Astrocyte (in vitro differentiated cells and primary cell): ENCODE results near the gene CYRIA. TPM values are rescaled to one million over a fixed set of nuclear protein-coding genes. Genes with fewer than 3 reads are reported as not detected.

Source experiments
- DNase-seq: peaks from one replicate; pipeline ENCODE4 v3.0.0-alpha.2; 2010; ENCODE audit warnings: low read depth
- FAIRE-seq: peaks from 2 replicates; lab custom pipeline; 2011; peaks lifted over from hg19 to GRCh38; lab: Jason Lieb, UNC
- H2AFZ ChIP-seq: 2 replicates; pipeline ENCODE4 v1.6.0; 2012; ENCODE audit warnings: low read depth, low read length, inconsistent platforms
- H3K27ac ChIP-seq: 2 replicates; pipeline ENCODE4 v1.5.1; 2011; ENCODE audit warnings: low read depth, low read length, inconsistent platforms
- H3K27me3 ChIP-seq: 2 replicates; pipeline ENCODE4 v1.6.0; 2011; ENCODE audit warnings: low read length, inconsistent platforms; ENCODE audit not compliant: insufficient read depth
- H3K36me3 ChIP-seq: 2 replicates; pipeline ENCODE4 v1.5.1; 2011; ENCODE audit warnings: low read length, inconsistent platforms; ENCODE audit not compliant: insufficient read depth
- H3K4me1 ChIP-seq: 2 replicates; pipeline ENCODE4 v1.5.1; 2011; ENCODE audit warnings: low read length, inconsistent platforms; ENCODE audit not compliant: insufficient read depth
- H3K4me2 ChIP-seq: 2 replicates; pipeline ENCODE4 v1.6.0; 2012; ENCODE audit warnings: low read length, inconsistent platforms
- H3K4me3 ChIP-seq: 2 replicates; pipeline ENCODE4 v1.5.1; 2011; ENCODE audit warnings: low read depth, mild to moderate bottlenecking, low read length, inconsistent platforms; ENCODE audit not compliant: insufficient read depth
- H3K79me2 ChIP-seq: 2 replicates; pipeline ENCODE4 v1.6.0; 2012; ENCODE audit warnings: mild to moderate bottlenecking, low read length, inconsistent platforms; ENCODE audit not compliant: insufficient read depth
- H3K9ac ChIP-seq: 2 replicates; pipeline ENCODE4 v1.6.0; 2012; ENCODE audit warnings: mild to moderate bottlenecking, low read length, inconsistent platforms
- H3K9me3 ChIP-seq: 2 replicates; pipeline ENCODE4 v1.5.1; 2012; ENCODE audit warnings: low read depth, mild to moderate bottlenecking, low read length, inconsistent platforms; ENCODE audit not compliant: insufficient read depth
- H4K20me1 ChIP-seq: 2 replicates; pipeline ENCODE4 v1.6.0; 2012; ENCODE audit warnings: low read length, inconsistent platforms; ENCODE audit not compliant: insufficient read depth
- H3K27ac Mint-ChIP-seq: one replicate; pipeline ENCODE4 v1.8.0; 2021; ENCODE audit warnings: mild to moderate bottlenecking, mixed read lengths; ENCODE audit not compliant: unreplicated experiment
- H3K27me3 Mint-ChIP-seq: one replicate; pipeline ENCODE4 v1.8.0; 2021; ENCODE audit warnings: low read depth, mixed read lengths; ENCODE audit not compliant: unreplicated experiment
- H3K36me3 Mint-ChIP-seq: one replicate; pipeline ENCODE4 v1.8.0; 2021; ENCODE audit warnings: low read depth, mixed read lengths; ENCODE audit not compliant: unreplicated experiment
- H3K4me1 Mint-ChIP-seq: one replicate; pipeline ENCODE4 v1.8.0; 2021; ENCODE audit warnings: low read depth, mixed read lengths; ENCODE audit not compliant: unreplicated experiment
- H3K4me3 Mint-ChIP-seq: one replicate; pipeline ENCODE4 v1.8.0; 2021; ENCODE audit warnings: mild to moderate bottlenecking, moderate library complexity, mixed read lengths; ENCODE audit not compliant: unreplicated experiment
- H3K9me3 Mint-ChIP-seq: one replicate; pipeline ENCODE4 v1.8.0; 2021; ENCODE audit warnings: mild to moderate bottlenecking, mixed read lengths; ENCODE audit not compliant: unreplicated experiment
- CTCF ChIP-seq: IDR thresholded peaks from 2 replicates; pipeline ENCODE4 v1.5.1; 2011; ENCODE audit warnings: low read depth, mild to moderate bottlenecking, inconsistent platforms, low read length, moderate library complexity; ENCODE audit not compliant: insufficient read depth
- EZH2 ChIP-seq: IDR thresholded peaks from 2 replicates; pipeline ENCODE4 v1.6.1; 2012; ENCODE audit warnings: mild to moderate bottlenecking, low read length, inconsistent platforms; ENCODE audit not compliant: insufficient read depth
- total RNA-seq: library from RNA; stranded (reverse); gene quantifications from 2 replicates; pipeline ENCODE4 v1.2.1, GENCODE V29; 2021

Gene CYRIA
- total RNA-seq, 1 donor from 2014 or later = 4.9 TPM

GRCh38 chr2:16639431-16639830 lies 26.2 kb downstream of the CYRIA start:
- Mint-ChIP-seq H3K27me3 (no peaks in the 10 kb centered on the region), H3K9me3 (peaks cover 1% of the 10 kb centered on the region), H3K4me1 (peaks cover 36% of the 10 kb centered on the region), H3K27ac (no peak overlapping the region), H3K4me3 (no peak overlapping the region), H3K36me3 (no peaks in the 10 kb centered on the region)
- H3K27me3 ChIP-seq = no peaks in the 10 kb centered on the region
- FAIRE-seq (no peak), DNase-seq (no peak)
- TF ChIP-seq EZH2 (no peak), CTCF (no peak)
- no peaks in the 10 kb centered on the region for H3K36me3 ChIP-seq
- no peak overlapping the region for H3K9ac ChIP-seq
- H3K27ac ChIP-seq = no peak overlapping the region
- H3K4me2 ChIP-seq = no peak overlapping the region
- no peaks in the 10 kb centered on the region for H4K20me1 ChIP-seq
- H3K79me2 ChIP-seq = no peaks in the 10 kb centered on the region
- no peak overlapping the region for H3K4me3 ChIP-seq
- peaks cover 24% of the 10 kb centered on the region for H3K4me1 ChIP-seq
- no peaks in the 10 kb centered on the region for H3K9me3 ChIP-seq
- no peak overlapping the region for H2AFZ ChIP-seq

DNA sequence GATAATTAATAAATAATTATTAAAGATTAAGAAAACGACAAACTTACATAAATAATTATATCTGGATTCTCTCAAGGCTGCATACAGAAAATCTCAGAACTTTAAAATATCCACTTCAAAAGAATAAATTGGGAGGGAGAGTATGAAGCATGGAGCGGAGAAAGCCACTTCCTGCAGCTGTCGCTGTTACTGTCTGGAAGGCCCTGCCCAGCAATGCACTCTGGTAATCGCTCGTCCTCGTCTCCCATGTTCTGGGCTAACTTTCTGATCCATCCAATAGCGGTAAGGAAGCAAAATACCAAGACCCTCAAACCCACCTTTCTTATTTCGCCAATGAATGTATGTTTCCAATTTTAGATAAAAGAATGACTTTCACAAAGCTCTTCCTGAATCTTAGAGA lies 26.7 kb downstream of the CYRIA start:
- DNase-seq = no peak
- no peak overlapping the region for H3K4me2 ChIP-seq
- no peak overlapping the region for H2AFZ ChIP-seq
- Mint-ChIP-seq H3K27me3 (no peaks in the 10 kb centered on the region), H3K9me3 (peaks cover 1% of the 10 kb centered on the region), H3K27ac (no peak overlapping the region), H3K36me3 (no peaks in the 10 kb centered on the region), H3K4me3 (no peak overlapping the region), H3K4me1 (peaks cover 33% of the 10 kb centered on the region)
- H3K79me2 ChIP-seq = no peaks in the 10 kb centered on the region
- no peaks in the 10 kb centered on the region for H3K27me3 ChIP-seq
- H3K36me3 ChIP-seq = no peaks in the 10 kb centered on the region
- no peaks in the 10 kb centered on the region for H3K9me3 ChIP-seq
- TF ChIP-seq CTCF (no peak), EZH2 (no peak)
- peaks cover 22% of the 10 kb centered on the region for H3K4me1 ChIP-seq
- no peaks in the 10 kb centered on the region for H4K20me1 ChIP-seq
- no peak for FAIRE-seq
- H3K27ac ChIP-seq = no peak overlapping the region
- H3K4me3 ChIP-seq = no peak overlapping the region
- H3K9ac ChIP-seq = no peak overlapping the region

GRCh38 chr2:16637304-16637703 lies 28.3 kb downstream of the CYRIA start:
- Histone ChIP-seq H3K4me1 (peaks cover 28% of the 10 kb centered on the region), H4K20me1 (no peaks in the 10 kb centered on the region)
- FAIRE-seq = no peak

More at GRCh38 chr2:16637304-16637703, 28.3 kb downstream of the CYRIA start:
- H3K36me3 ChIP-seq = no peaks in the 10 kb centered on the region
- H3K27me3 ChIP-seq = no peaks in the 10 kb centered on the region
- H3K4me2 ChIP-seq = no peak overlapping the region
- H3K36me3 Mint-ChIP-seq = no peaks in the 10 kb centered on the region
- no peaks in the 10 kb centered on the region for H3K27me3 Mint-ChIP-seq
- peaks cover 31% of the 10 kb centered on the region for H3K4me1 Mint-ChIP-seq
- DNase-seq = no peak
- H3K9me3 Mint-ChIP-seq = peaks cover 1% of the 10 kb centered on the region
- H3K27ac Mint-ChIP-seq = no peak overlapping the region
- H3K9me3 ChIP-seq = no peaks in the 10 kb centered on the region
- TF ChIP-seq CTCF (no peak), EZH2 (no peak)
- H2AFZ ChIP-seq = no peak overlapping the region
- H3K79me2 ChIP-seq = no peaks in the 10 kb centered on the region
- H3K27ac ChIP-seq = no peak overlapping the region
- no peak overlapping the region for H3K9ac ChIP-seq
- no peak overlapping the region for H3K4me3 Mint-ChIP-seq
- H3K4me3 ChIP-seq = no peak overlapping the region
